Middle frontal gyrus (tissue), 1 donor: Measurements from ENCODE around the gene PCSK5.

ENCODE experiments used
- DNase-seq: peaks from one replicate; pipeline ENCODE4 v3.0.0-alpha.2; 2015; ENCODE audit warnings: low spot score; ENCODE audit errors: extremely low spot score

Gene PCSK5

DNA sequence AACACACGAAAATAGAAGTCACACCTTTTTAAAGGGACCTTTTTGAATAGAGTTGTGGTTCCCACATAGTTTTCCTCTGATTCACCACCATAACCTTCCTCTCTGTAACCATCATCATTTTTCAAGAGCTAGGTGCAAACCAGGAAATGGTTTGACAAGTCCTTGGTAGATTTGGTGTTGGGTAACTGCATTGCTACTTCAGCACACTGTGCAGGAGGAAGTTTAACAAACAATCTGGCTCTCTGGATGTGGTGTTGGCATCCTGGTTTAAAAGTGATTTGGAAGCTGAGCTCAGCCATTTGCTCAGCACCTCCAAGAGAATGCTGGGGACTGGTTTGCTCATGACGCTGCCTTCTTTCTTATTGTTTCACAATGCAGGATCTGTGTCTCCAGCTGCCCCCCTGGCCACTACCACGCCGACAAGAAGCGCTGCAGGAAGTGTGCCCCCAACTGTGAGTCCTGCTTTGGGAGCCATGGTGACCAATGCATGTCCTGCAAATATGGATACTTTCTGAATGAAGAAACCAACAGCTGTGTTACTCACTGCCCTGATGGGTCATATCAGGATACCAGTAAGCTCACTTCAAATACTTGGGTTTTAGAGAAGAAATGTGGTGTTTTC lies 290.7 kb downstream of the PCSK5 start:
- no peak for DNase-seq

DNA sequence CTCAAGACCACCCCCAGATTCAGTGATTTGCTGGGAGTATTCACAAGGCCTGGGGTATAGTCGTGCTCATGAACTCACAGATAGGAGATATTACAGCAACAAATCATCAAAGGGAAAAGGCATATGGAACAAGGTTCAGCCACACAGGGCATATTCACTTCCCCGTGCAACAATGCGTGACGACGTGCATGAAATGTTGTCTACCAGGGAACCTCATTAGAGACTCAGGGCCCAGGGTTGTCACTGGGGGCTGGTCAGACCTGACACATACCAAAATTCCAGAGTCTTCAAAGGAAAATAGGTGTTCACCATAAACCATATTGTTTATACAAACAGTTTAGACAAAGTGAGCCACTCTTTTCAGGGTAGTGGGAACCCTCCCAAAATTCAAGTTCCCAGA lies 291.3 kb downstream of the PCSK5 start:
- no peak for DNase-seq

DNA sequence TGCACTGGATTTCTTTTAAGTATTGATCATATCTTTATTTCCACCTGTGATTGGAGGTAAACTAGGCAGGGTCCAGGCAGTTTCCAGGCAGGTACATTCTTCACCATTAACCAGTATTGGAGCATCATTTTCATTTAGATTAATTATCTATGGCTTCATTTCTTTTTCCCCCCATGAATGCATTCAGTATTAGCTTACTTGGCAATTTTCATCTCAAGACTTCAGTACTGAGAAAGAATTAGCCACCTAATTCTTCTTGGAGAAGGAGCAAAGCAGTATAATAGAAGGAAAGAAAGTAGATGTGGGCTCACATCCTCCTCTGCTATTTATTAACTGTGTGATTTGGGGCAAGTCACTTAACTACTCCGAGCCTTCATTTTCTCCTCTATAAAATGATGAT lies 295.0 kb downstream of the PCSK5 start:
- DNase-seq, result no peak

DNA sequence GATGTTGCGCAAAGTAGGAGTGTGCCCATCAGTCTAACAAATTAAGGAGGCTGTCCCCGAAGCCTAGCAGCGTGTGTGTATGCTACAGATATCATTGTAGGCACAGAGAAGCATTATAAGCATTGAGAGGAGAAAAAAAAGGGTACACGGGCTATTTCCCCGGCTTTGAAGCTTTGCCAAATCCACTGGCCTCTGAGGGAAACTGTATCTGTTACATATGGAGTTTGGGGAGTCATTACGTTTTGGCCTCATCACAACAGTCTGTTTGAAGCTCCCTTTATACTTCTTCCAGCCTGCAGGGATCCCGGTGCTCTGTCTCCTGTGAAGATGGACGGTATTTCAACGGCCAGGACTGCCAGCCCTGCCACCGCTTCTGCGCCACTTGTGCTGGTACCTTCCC lies 297.8 kb downstream of the PCSK5 start:
- DNase-seq, result no peak

DNA sequence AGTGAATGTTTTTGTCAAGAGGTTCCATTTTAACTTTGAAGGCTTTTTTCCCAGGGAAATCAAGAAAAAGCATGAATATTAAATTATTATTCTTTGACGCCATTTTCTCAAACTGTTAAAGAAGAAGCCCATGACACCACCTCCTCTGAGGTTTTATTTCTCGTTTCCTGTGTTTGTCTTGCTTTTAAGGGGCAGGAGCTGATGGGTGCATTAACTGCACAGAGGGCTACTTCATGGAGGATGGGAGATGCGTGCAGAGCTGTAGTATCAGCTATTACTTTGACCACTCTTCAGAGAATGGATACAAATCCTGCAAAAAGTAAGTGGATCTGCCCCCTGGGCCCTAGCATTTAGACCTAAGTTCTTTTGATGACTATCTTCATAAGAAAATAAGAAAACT lies 298.4 kb downstream of the PCSK5 start:
- DNase-seq, result no peak

DNA sequence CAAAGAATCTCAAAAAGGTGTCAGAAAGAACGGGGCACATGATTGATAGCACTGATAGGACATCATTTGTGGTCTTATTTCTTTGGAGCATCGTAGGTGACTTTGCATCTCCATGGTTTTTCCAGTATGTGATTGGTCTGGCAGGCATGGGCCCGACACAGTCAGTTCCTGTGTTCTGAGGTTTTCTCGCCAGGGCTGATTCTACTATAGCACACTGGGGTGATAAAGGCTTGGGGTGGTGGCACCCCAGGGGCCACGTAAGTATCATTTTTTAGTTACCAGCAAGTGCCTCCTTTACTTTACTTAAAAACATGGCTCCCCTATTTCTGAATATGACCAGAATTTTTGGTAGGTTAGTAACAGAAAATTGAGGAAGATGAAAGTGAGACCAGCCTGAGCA lies 301.0 kb downstream of the PCSK5 start:
- no peak for DNase-seq

DNA sequence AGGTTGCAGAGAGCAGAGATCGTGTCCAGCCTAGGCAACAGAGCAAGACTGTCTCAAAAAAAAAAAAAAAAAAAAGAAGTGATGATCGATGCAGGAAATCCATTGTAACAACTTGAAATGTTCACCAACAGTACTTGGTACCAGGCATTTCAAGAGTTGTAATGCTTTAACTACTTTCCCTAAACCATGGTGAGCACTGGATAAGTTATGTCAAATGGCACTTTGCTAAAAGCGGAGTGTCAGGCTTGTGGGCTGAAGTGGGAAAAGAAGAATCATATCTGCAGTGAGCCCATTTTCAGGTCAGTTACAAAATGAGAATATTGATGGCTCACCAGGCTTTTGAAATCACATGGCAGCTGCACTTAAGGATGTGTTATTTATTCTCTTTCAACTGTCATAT lies 301.5 kb downstream of the PCSK5 start:
- no peak for DNase-seq

DNA sequence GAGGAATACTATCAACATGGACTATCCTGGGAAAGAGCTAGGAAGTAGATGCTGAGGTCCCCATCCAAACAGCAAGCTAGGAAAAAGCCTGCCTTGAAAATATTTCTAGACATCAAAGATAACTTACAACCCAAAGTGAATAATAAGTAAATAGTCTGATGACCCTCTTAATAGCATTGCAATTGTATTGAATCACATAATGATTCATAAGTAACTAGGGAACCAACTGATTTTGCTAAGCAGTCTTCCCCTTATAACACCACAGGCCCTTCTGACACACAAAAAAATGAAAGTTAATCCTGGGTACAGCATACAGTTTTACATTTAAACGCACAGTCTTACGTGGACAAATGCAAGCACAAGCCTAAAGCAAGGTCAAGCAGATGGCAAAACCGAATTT lies 304.4 kb downstream of the PCSK5 start:
- DNase-seq, result no peak

DNA sequence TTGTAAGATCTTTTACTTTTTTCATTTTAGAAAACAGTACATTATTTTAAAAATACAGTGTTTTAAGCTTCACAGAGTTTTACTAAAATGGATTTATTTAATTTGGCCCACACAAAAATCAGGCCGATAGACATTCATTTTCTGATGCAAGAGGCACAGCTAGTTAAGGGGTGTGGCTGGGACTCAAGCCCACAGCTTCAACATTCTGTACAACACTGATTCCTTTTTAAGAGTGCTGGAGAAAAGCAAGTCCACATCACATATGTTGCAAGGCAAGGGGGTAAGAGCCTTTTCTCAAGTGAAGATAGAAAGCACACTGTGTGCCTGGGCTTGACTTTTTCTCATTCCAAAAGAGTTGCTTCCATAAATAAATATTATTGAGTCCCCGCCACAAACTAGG lies 307.9 kb downstream of the PCSK5 start:
- DNase-seq, result no peak

DNA sequence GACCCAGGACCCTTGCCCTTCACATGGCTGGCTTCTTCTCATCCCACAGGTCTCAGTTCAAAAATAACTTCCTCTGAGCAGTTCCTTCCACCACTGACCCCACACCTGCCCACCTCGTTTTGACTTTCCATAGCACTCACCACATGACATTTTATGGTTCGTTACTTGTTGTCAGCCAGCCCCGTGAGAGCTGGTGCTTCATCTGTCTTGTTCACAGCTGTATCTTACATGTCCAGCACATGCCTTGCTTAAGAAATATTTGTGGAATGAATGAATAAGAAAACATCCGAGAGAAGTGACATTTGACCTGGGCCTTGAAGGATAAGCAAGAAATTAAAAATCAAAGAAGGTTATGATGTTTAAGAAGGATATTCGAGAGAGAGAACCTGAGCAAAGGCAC lies 309.8 kb downstream of the PCSK5 start:
- DNase-seq, result no peak

DNA sequence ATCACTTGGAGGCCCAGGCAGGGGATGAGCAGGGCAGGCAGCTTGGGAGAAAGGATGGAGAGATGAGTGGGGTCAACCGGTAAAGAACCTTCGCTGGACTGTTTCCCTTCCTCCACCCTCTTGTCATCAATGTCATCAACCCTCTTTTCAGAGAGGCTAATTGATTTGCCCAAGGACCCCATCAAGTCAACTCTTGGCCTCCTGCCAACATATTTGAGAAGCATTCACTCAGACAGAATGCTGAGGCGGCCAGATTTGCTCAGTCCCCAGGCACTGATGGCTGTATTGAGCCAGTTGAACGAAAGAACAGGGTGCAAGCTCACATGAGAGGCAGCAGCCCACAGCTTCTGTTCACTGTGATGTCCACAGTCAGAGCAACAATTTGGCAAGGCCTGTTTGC lies 310.3 kb downstream of the PCSK5 start:
- DNase-seq, result no peak

DNA sequence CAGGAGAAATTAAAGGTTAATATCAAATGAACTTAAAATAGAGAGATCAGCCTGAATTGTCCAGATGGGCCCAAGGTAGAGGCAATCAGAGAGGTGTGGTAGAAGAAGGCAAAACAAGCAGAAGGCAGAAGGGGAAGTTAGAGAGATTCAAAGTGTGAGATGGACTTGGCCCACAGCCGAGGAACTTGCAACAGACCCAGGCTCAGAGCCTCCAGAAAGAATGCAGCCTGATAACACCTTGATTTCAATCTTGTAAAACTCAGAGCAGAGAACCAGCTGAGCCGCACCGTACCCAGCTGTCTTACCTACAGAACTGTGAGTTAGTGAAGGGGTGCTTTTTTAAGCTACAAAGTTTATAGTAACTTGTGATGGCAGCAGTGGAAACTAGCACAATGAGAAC lies 312.9 kb downstream of the PCSK5 start:
- no peak for DNase-seq

DNA sequence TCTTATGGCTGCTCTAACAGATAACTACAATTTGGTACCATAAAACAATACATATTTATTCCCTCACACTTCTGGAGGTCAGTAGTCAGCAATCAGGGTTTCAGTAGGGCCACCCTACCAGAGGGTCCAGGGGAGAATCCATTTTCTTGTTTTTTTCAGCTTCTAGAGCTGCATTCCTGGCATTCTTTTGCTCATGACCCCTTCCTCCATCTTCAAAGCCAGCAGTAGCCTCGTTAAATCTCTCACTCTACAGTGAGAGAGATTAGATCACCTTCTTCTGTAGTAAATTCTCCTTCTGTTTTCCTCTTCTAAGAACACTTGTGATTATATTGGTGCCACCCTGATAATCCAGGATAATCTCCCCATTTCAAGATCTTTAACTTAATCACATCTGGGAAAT lies 316.3 kb downstream of the PCSK5 start:
- DNase-seq, result no peak

DNA sequence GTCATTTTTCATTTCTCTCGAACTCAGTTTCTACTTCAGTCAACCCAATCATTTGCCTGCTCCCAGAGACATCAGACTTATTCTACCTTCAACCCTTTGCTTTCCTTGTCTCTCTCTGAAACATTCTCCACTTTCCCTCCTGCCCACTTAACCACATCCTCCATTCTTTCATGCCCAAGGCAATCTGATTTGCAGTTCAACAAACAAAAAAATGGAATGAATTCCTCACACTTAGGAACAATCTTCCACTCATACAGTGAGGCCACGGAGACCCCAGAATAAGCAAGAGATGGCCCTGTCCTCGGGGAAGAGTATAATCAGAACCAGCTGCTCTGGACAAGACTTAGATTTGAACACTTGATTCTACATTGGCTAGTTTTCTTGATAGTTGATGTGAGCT lies 323.3 kb downstream of the PCSK5 start:
- no peak for DNase-seq

DNA sequence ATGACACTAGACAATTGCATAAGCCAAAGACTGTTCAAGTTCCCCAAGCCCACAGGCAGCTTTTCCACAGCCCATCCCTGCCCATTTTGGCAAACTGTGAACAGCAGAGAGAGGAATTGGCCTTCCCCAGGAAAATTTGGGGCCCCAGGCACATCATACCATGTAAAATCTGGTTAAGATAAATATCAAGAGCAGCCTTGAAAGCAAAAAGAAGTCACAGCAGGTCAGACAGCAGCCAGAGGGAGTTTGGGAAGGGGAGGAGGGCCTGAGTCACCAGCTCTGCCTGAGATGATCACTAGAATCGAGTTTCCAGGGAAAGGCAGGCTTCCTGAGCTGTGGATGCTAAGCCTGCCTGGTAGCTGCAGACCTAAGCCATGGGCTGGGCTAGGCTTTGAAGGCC lies 324.6 kb downstream of the PCSK5 start:
- DNase-seq, result no peak

DNA sequence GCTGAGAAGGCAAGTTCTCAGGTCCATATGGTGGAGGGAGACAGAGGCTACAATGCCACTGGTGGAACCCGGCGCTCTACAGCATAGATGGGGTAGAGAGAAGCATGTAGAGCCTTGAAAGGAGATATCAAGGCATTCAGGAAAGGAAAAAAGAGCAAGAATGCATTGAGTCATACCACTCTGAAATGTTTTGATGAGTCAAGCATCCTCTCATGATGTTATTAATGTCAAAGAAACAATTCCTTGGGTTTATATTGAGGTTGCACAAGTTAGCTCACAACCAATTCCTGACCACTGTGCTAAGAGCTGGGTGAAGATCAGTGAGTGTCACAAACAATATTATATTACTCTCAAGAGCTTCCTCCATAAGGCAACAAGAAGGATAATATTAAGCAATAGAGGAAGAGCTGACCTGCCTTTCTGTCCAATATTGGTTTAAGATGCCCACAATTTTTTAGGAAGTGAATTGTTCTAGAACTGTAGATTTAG lies 325.7 kb downstream of the PCSK5 start:
- DNase-seq, result no peak

DNA sequence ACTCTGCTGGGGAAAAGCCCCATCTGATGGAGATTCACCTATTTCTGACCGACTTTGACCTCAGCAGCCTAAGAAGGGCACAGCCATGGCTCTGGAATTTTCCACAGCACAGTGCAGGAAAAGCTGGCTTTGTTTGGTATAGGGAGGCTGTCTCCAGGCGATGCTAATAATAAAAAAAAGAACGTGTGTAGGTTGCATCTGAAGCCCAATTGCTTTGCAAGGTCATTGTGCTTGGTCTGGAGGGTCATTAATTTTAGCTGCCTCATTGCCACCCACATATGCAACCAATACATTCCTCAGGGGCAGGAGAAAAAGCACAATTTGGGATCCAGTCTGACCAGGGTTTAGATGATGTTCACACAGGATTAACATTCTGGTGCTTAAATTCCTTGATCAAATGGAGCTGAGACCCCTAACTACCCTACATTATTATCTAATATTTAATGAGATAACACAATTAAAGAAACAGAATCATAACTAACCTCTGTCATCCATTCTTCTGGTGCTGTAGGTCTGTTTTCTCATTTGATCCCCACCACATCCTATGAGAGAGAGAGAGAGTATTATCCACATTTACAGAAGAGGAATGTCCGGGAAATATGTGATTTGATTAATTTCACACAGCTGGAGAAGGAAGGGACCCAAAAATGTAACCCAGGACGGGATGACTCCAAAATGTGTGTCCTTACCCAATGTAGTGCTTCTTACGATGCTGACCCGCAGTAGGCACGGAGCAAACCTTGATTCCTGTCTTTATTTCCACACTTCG lies 327.8 kb downstream of the PCSK5 start:
- no peak for DNase-seq

DNA sequence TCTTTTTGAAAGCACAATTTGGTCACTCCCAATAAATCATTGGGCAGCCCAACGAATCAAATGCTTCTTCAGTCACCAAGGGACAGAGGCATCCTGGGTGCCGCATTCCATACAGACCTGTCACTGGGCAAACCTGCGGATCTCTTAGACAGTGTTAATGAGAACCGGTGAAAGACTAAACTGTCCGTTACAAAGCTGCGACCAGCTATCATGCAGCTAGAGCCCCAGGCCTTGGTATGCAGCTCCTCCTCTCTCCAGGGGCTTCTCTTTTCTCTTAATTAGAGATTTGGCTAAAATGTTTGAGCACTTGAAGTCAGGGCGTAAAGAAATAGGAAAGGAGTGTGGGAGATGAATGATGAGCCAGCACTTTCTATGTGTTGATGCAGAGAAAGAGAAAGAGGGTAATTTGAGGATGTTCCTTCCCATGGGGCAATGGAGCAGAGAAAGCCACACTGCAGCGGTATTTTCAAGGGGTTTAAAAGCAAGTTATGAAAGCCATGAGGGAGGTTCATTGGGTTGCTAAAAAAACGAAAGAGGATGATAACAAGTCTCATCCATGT lies 328.5 kb downstream of the PCSK5 start:
- no peak for DNase-seq

DNA sequence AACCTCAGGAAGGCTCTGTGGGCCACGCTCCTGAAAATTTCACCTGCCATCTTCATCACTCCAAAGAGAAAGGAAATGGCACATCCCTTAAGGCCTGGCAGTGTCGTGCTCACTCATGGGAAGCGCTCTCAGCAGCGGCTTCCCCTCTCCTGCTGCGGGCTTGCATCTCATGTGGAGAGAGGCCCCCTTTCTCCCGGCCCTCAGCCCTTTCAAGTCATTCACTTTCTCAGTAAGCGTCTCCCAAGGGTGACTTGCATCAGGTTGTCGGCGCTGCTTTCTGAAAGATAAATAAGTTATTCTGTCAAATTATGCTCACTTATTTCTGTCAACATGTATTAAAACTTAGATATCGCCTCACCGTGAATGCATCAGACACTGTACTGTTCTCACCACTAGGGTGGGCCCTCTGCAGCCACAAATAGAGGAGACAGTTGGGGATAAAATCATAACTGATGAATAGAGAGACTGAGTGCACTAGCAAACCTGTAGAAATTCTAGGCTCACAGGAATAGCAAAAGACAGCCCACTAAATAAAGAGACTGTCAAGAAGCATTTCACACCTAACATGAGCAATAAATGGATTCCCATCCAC lies 329.2 kb downstream of the PCSK5 start:
- DNase-seq, result no peak

DNA sequence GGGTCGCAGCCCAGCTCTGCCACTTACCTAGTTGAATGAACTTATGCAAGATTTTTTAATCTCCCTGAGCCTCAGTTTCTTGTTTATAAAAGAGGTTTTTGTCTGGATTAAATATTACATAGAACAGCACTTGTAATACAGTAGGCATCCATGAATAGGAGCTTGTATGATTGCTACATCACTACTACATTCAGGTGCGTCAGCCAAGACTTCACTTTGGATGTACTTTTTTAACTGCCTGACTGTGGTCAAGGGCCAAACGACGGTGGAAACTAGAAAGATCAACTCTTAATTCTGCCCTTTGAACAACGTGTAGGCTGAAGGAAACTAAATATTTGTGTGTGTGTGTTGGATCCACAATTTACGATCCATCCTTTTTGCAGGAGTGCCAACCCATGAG lies 330.9 kb downstream of the PCSK5 start:
- no peak for DNase-seq

DNA sequence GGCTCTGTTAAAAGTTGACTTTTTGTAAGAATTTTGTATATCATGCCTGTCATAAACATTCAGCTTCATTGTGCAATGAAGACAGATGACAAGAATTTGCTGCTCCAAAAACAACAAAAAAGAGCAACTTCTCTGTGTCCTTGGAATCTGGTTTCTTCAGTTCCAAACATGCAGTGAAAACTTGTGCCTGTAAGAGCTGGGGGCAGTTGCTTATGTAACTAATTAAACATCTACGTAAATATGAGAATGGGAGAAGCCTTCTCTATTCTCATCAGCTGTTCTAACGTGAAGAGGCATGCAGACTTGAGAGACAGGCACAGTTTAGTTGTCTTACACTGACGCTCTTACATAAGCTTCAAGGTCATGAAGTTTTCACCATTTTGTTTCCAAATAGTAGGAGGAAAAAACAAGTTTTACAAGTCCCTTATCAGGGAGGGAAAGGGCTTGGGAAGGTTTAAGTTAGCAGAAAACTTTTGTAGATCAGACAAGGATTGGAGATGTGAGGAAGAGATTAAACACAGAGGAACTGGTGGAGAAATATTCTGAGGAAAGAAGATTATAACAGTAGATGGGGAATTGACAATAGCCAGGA lies 333.4 kb downstream of the PCSK5 start:
- no peak for DNase-seq

DNA sequence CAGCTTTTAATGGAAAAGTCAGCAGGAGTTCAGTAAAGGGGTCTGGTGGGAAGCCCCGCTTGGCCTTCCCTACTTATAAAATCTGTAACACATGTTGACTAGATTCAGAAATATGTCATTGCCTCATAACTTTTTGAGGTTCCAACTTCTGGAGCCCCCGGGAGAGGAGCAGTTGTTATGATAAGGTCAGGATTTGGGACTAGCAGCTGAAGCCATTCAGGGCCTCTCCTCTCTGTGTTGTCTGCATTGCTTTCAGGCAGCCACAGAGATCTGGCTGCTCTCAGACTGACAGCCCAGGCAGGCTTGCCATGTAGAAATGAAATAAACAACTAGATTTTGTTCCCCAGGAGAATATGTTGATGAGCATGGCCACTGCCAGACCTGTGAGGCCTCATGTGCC lies 336.7 kb downstream of the PCSK5 start:
- no peak for DNase-seq
